Fibroblast of mammary gland (primary cell): ENCODE data around the gene CHRM4.
"Not testable (repeated sequence)": the region's sequence is repeated elsewhere in the genome, so short reads cannot be mapped to it uniquely, and the experiment has no call there.

ENCODE experiments used
- DNase-seq: peaks from one replicate; pipeline ENCODE4 v3.0.0-alpha.2; 2010; ENCODE audit warnings: low read depth
- H3K4me3 ChIP-seq: 2 replicates; pipeline ENCODE4 v1.5.1; 2011; ENCODE audit warnings: low read depth, mild to moderate bottlenecking, low read length, moderate library complexity; ENCODE audit not compliant: control insufficient read depth
- CTCF ChIP-seq: conservative IDR thresholded peaks from 2 replicates; pipeline ENCODE4 v1.5.1; 2011; ENCODE audit warnings: low read depth, low read length, inconsistent platforms; ENCODE audit not compliant: control insufficient read depth, insufficient read depth

Gene CHRM4

GRCh38 chr11:46374815-46375214 is 16.8 kb downstream of the CHRM4 start:
- no peak for DNase-seq
- TF ChIP-seq CTCF, result no peak

DNA sequence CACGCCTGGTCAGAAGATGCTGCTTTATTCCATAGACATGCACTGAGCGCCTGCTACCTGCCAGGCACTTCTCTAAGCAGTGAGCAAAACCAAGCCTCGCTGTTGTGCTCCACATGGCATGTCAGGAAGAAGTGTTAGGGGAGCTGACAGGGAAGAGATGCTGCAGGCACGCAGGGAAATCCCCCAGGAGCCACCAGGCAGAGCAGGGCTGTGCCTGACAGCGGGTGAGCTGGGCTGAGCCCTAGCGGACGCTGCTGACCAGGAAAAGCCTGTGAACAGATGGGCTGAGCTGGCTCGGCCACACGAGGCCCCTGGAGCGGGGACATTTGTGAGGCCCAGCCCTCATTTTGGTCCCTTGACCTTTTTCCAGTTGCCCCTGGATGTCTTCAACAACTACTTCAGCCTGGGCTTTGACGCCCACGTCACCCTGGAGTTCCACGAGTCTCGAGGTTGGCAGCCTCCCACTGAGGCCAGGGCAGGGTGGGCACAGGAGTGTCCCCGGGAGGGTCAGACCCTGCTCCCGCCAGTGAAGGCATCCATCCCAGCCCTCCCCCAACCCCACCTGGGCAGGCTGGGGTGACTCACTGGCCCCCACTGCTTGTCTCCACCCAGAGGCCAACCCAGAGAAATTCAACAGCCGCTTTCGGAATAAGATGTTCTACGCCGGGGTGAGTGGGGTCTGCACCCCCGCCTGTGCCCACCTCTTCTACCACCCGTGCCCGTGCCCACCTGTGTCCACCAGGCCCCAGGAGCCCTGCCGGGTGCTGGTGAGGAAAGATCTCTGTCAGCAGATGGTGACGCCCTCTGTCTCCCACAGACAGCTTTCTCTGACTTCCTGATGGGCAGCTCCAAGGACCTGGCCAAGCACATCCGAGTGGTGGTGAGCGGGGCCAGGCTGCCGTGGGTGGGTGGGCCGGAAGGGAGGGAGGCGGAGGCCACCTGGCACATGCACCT is 17.5 kb downstream of the CHRM4 start:
- no peak overlapping the region for H3K4me3 ChIP-seq
- DNase-seq, result no peak
- no peak for TF ChIP-seq CTCF

More at GRCh38 chr11:46374815-46375214, 16.8 kb downstream of the CHRM4 start:
- no peak overlapping the region for H3K4me3 ChIP-seq

DNA sequence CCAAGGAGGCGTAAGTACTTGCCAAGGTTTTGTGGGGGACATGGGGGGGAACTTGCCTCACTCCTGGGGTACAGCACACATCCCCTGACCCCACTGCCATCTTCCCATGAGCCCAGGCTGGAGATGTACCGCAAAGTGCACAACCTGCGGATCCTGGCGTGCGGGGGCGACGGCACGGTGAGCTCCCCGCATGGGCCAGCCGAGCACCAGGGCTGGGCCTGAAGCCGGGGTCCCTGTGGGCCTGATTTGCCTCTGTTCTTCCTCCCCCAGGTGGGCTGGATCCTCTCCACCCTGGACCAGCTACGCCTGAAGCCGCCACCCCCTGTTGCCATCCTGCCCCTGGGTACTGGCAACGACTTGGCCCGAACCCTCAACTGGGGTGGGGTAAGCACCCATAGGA is 19.1 kb downstream of the CHRM4 start:
- H3K4me3 ChIP-seq, DNase-seq: not testable (repeated sequence)

GRCh38 chr11:46372086-46372485 is 19.5 kb downstream of the CHRM4 start:
- DNase-seq, result no peak
- H3K4me3 ChIP-seq, result no peak overlapping the region
- no peak for TF ChIP-seq CTCF

DNA sequence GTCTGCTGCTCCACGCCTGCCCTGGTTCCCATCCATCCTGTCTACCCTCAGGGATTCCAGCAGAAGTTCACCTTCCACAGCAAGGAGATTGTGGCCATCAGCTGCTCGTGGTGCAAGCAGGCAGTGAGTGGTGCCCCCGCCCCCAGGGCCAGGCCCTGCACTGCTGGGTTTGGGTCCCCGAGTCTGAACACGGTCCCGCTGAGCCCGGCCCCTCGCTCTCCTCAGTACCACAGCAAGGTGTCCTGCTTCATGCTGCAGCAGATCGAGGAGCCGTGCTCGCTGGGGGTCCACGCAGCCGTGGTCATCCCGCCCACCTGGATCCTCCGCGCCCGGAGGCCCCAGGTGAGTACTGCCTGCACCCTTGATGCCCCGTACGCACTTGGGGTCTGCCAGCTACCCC is 20.3 kb downstream of the CHRM4 start:
- not testable (repeated sequence) for DNase-seq, H3K4me3 ChIP-seq

- no peak for TF ChIP-seq CTCF
- no peak overlapping the region for H3K4me3 ChIP-seq
- no peak for DNase-seq
Measured at GRCh38 chr11:46370253-46370652, 21.3 kb downstream of the CHRM4 start.

GRCh38 chr11:46369458-46370152 is 22.0 kb downstream of the CHRM4 start:
- peak; percentile 67 for DNase-seq
- peak; percentile 84 for TF ChIP-seq CTCF

More at GRCh38 chr11:46369458-46370152, 22.0 kb downstream of the CHRM4 start:
- H3K4me3 ChIP-seq, result no peak overlapping the region
